GM19455 (cell line): ENCODE results near the gene GEMIN7.

ENCODE experiments used
- ATAC-seq: cut with Tn5 transposase; IDR thresholded peaks from one replicate; pipeline ENCODE4 v1.9.1; 2021; ENCODE audit not compliant: unreplicated experiment

GEMIN7 gene

DNA sequence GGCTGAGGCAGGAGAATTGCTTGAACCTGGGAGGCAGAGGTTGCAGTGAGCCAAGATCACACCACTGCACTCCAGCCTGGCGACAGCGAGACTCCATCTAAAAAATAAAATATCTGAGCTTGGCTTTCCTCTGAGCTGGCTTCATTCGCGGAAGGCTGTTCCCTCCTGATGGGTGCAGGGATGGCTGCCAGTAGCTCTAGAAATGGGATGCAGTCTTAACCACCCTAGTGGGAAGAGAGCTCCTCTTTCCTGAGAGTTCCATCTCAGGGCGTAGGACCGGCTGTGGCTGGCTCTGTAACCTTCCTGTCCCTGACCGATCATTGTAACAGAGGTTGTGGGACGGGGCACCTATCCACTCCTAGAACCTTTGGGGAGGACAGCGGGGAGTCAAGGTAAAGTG lies 46.3 kb downstream of the GEMIN7 start:
- ATAC-seq, result no peak

DNA sequence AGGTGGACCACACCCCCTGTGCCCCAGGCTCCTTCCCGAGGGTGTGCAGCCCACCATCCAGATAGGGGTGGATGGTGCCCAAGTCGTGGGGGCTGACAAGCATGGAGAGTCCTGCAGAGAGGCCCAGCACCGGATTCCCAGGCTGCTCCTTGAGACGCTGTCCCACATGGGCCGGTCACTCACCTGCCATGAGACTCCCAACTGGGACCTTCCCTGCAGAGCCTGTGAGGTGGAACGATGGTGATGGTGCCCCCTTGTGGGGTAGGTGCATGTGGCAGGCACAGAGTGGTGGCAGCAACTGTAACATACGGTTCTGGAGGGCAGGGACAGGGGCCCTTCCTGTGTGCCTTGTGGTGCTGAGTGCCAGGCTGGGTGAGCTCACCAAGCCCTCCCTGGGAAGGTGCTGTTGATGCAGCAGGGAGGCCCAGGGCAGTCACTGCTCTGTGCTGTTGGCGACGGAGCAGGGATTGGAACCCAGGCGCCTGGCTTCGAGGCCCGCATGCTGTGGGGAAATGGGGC lies 47.0 kb downstream of the GEMIN7 start:
- ATAC-seq, result no peak

DNA sequence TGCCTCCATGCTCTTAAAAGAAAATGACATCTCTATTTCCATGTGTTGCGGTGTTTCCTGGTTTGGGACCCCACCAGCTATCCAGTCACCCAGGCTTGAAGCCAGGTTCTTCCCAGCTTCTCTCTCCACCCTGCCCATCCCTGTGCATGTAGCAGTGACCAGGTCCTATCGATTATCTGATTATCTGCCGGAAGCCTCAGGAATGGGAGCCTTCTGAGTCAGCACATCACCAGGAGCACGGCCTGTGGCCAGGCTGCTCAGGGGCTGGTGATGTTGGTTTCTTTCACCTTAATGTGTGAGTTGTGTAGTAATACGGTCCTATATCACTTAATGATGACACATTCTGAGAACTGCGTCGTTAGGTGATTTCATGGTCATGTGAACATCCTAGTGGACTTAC lies 47.6 kb downstream of the GEMIN7 start:
- ATAC-seq, result no peak

DNA sequence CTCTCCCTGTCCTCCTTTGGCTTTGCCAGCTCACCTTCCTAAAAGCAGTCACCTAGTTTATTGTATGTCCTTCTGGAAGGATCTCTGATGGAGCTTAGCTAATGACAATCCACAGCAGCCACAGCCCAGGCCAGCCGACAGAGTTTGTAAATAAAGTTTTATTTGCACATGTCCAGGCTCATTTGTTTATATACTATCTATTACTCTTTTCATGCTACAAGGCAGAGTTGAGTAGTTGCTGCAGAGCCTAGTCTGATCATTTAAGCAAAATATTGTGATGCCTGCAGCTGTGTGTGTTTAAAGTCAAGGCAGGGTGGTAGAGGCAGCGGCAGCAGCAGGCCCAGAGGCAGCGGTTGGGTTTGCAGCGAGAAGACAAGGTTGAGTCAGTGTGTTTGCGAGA lies 49.1 kb downstream of the GEMIN7 start:
- ATAC-seq, result no peak

DNA sequence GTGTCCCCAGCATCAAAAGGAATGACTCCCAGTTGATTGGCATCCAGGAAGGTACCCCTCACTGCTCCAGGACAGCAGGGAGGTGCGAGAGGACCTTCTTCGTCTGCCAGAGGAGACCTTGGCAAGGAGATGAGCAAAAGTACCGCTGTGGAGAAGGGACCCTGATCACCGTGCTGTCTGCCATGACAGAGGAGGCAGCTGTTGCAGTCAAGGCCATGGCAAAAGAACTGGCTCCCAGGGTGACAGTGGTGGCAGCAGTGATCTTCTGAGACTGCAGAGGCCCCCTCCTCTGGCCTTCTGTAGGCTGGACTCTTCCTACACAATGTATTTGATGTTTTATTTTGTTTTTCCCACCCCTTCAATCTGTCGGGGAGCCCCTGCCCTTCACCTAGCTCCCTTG lies 49.7 kb downstream of the GEMIN7 start:
- no peak for ATAC-seq

DNA sequence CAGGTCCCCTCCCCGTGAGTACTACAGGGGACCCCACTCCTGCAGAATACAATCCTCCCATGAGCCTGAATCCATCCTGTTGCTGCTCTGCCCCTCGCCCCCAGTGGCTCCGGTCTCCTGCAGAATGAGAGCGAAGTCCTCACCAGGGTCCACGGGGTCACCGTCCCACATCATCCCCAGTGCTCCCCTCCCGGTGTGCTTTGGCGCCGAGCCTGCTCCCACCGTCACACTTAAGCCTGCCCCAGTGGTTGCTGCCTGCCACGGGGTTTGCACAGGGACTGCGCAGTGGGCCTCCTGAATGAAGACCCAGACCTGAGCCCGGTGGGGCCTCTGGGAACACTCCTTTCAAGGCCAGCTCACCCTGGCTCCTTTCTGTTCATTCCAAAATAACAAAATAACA lies 51.2 kb downstream of the GEMIN7 start:
- ATAC-seq, result no peak

DNA sequence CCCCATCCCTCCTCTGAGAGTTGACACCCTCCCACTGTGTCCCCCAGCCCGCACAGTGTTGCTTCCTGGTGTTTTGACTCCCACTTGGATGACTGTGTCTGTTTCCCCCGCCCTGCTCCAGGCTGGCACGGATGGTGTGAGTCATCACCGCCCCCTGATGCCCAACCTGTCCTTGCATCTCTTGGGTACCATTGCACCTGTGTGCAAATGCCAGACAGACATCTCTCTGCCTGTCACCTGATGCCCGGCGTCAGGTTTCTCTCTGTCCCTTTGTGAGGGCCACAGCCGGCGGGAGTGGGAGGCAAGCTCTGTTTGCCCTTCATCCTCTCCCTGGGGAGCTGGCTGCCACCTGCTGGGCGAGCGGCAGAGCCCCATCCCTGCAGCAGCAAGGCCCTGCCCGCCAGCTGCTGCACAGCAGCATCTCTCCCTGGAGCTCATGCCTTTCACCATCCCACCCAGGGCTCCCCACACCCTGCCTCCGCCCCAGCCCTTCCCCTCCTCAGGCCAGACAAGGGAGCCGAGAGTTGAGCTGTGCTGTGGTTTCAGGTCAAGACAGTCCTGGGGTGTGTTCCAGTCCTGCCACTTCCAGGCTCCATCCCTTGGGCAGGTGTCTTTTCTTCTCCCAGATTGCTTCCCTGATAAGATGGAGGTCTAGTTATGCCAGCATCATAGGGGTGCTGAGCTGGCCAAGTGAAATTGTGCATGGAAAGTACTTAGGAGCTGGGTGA lies 52.0 kb downstream of the GEMIN7 start:
- no peak for ATAC-seq

DNA sequence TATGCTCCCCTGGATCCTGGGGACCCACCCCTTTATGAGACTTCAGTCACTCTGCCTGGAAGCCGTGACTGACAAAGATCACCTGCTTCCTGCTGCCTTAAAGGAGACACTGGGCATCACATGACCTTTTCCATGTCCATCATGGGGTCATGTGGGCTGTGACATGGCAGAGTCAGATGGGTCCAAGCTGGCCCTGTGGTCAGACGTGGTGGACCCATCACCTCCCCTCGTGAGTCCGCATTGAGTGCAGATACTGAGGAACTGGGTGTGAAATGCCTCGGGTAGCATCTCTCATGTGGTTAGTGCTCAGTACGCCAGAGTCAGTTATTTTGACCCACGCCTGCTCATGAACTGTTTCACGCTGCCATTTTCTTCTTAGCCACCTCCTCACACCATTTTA lies 54.6 kb downstream of the GEMIN7 start:
- no peak for ATAC-seq

DNA sequence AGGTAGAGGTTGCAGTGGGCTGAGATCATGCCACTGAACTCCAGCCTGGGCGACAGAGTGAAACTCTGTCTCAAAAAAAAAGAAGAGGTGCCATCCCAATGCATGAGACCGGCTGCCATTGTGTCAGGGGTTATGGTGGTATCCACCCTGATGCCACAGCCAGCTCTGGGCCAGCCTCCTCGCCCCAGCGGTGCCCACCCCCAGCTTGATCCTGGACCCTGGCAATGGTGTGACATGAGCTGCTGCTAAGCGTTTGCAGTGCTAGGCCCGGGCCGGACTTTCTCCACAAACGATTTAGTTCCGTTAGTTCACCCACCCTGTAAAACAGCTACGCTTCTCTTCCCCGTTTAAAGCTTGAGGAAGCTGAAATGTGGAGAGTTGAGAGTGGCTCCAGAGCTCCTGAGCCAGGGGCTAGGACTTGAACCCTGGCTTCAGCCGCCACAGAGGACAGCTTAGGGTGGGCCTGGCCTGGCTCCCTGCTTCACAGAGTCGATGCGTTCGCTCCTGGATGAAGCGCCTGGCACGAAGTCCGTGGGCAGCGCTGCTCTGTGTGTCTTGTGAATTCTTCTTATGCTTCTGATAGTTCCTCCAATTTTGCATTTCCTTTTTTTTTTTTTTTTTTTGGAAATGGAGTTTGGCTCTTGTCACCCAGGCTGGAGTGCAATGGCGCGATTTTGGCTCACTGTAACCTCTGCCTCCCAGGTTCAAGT lies 56.3 kb downstream of the GEMIN7 start:
- no peak for ATAC-seq

DNA sequence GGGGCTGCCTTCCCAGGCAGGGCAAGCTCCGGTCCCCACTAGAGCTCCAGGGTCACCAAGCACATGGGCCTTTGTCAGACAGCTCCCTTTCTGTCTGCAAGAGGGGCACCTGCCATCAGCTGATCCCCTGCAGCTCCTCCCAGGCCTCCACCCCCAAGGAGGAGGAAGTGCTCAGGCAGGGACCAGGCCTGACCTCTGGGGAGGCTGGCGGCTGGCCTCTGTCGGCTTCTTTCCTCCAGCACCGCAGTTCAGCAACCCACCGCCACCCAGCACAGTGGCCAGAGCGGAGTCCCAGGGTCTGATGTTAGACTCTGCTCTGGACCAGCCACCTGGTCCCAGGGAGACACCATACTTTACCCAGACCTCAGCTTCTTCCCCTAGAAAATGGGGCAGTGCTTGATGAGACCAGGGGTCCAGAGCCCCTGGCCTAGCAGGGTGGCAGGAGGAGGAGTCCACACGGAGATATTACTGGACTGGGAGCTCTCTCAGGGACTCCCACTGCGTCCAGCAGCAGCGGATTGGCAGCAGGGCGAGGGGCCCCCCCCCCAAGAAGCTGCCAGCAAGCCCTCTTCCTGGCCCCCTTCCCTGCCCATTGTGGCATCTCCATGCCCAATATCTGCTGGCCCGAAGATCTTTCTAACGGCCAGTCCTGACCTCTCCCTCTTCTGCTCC lies 57.6 kb downstream of the GEMIN7 start:
- ATAC-seq, result peak; percentile 7

DNA sequence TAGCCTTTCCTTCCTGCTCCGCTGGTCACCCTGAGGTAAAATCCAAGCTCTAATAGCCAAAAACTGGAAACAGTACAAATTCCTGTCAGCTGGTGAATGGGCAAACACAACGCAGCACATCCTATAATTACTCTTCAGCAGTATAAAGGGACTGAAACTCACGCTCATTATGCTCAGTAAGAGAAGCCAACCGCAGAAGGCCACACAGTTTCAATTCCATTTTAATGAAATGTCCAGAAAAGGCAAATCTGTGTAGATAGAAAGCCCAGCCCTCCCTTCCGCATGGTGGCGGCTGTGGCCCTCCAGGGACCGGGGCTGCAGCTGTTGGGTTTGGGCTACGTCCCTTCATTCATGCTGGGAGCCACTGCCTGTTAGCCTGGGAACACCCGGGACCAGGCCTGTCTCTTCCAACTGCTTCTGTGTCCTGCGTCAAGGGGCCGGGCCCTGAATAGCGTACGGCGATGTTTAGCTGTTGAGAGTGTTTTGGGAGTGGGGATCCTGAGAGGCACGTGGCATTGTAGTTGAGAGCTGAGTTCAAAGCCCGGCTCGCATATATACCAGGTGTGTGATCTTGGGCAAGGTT lies 58.2 kb downstream of the GEMIN7 start:
- peak; percentile 61 for ATAC-seq

DNA sequence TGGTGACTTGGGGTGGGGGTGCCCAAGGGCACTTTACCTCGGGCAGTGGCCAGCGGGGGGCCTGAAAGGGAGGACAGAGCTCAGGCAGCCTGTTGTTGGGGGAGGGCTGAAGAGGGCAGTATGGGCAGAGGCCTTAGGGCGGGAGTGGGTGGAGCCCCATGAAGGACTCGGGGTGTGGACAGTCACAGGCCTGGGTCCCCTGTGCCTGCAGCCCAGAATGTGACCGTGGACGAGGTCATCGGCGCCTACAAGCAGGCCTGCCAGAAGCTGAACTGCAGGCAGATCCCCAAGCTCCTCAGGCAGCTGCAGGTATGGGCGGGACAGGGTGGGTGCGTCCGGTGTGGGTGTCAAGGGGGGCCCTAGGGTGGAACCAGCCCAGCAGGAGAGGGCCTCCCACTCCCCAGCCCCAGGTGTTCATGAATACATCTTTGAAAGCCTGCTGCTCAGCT lies 59.3 kb downstream of the GEMIN7 start:
- ATAC-seq, result no peak

DNA sequence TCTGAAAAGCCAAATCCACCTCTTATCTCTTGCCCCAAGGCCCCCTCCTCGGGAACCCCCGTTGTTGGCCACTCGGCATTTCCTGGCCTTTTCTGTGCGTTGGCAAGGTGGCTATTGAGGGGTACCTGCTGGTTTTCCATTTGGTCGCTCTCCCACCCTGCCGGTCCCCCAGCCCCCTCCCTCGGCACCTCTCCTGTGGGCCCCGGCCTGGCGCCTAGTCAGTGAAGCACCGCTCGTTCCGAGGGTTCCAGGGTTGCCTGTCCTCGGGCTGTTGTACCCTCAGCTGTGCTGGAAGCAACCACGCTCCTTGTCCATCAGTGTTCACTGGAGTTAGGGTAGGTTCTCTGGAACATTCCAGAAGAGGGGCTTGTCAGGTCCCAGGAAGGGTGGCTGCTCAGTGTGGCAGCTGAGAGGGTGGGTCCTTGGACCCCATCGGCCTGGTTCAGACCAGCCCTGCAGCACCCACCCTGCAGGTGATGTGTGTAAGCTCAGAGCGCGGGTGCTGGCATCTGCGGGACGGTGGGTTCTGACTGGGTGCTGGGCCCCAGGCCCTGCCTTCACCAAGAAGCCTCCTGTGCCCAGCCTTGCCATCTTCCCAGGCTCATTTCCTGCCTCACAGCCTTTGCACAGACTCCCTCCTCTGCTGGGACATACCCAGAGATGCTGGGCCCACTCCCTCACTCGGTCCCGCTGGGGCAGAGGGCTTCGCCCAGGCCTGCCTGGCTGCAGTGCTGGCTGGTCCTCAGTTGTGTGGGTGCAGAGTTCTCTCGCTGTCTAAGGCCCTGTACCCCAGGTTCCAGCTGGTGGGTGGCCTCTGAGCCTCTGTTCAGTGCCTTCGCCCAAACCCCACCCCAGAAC lies 60.5 kb downstream of the GEMIN7 start:
- ATAC-seq, result no peak

DNA sequence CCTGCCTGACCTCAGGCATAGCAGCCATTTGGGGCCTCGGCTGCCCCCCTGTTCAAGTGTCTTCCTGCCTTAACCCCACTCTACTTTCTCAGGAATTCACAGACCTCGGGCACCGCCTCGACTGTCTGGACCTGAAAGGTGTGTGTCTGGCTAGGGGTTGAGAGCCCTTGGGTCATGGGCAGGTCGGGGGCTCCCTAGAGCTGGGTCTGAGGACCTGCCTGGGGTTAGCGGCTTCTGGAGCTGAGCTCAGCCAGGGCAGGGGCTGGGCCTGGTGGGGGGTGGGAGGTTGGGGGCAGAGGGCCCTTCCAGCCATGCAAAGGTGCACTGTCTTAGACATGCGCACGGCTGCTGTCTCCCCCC lies 61.1 kb downstream of the GEMIN7 start:
- ATAC-seq, result no peak

DNA sequence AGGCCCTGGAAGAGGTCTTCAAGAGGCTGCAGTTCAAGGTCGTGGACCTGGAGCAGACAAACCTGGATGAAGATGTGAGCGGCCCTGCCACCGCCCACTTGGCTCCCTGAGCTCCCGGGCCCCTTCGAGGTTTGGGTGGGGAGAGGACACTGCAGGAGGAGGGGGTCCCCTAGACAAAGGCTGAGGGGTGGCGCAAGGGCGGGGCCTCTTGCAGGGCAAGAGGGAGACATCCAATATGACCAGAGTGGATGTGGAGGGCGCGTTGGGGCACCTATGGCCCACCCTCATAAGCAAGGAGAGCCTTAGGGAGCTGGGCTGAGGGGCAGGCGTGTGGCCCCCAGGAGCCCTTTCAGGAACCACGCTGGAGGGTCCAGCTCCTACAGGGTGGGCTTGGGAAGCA lies 61.5 kb downstream of the GEMIN7 start:
- ATAC-seq, result no peak
